GM18951 (cell line): Measurements from ENCODE around the gene PNMA3.
"Not testable (repeated sequence)": the region's sequence is repeated elsewhere in the genome, so short reads cannot be mapped to it uniquely, and the experiment has no call there.

ENCODE experiments used
- POLR2A ChIP-seq: IDR thresholded peaks from 4 replicates; pipeline ENCODE4 v1.6.1; 2011; ENCODE audit warnings: mild to moderate bottlenecking; ENCODE audit not compliant: insufficient read length, insufficient read depth; ENCODE audit errors: extremely low read depth
- in situ Hi-C: fragments of 300-500 bp; cut with MboI; formaldehyde crosslinking; loops from one replicate; pipeline ENCODE4 v1.12.0; 2022; ENCODE audit warnings: low sequenced_read_pairs, mixed read lengths, inconsistent platforms; ENCODE audit not compliant: unreplicated experiment

Gene PNMA3

DNA sequence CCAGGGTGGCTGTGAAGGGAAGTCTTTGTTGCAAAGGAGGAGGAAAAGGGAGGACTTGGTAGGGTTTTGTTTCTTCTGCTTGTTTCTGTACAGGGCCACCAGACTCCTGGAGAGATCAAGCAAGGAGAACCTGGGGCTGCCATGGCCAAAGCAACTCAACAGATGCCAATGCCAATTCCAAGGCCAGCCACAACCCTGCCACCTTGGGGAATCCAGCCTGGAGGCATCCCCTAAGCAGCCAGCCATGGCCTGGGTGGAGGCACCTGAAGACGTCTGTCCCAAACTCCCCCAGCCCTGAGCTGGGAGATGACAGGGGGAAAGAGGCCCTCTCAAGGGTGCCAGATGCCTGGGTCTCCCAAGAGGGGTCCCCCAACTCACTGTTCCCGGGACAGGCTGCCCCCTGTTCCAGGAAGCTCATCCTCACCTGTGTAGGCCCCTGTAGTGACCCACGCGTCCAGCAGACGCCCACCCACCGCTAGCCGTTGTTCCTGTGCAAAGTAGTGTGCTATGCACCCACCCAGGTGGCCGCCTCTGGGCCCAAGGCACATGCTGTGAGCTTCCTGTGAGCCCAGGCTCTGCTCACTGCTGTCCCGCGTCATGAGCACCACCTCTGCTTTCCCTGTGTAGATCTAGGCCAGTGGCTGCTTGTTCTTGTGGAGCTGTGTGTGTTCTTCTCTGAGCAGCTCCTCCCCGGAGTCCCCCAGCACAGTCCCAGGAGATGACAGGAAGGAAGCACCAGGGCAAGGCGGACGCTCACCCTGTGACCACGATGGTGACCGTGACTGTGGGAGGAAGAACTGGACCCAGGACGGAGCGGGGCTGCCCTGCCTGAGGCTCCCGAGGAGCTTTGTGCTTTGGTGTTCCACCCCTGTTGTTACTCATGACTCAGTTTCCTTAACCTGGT lies 3.2 kb downstream of the PNMA3 start:
- in situ Hi-C loops = no loop called here
- no peak for TF ChIP-seq POLR2A

DNA sequence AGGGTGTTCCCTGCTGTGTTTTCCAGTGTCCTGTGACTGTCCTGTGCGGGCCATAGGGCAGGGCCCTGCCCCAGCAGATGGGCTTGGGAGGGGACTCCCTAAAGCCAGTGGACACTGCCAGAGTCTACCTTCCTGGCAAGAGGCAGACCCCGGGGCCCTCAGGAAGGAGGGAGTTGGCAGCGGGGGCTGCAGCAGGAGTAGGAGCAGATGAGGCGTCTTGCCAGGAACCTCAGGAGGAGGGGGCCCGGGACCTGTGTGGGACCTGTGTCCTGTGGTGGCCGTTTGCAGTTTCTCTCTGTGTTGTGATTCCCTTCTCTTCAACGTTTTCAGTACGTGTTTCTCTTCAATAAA lies 3.8 kb downstream of the PNMA3 start:
- in situ Hi-C loops = no loop called here
- TF ChIP-seq POLR2A = no peak

DNA sequence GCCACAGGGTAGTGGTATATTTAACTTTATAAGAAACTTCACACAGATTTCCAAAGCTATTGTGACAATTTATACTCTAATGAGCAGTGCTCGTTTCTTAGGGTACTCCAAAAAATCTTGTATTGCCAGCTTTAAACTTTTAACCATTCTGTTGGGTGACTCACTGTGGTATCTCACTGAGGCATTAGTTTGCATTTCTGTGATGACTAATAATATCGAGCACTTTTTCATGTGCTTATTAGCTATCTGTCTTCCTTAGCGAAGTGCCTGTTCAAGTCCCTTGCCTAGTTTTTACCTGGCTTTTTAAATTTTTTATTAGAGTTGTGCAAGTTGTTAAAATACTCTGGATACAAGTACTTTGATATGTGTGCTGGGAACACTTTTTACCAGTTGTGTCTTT lies 5.5 kb downstream of the PNMA3 start:
- no peak for TF ChIP-seq POLR2A
- in situ Hi-C loops = no loop called here

DNA sequence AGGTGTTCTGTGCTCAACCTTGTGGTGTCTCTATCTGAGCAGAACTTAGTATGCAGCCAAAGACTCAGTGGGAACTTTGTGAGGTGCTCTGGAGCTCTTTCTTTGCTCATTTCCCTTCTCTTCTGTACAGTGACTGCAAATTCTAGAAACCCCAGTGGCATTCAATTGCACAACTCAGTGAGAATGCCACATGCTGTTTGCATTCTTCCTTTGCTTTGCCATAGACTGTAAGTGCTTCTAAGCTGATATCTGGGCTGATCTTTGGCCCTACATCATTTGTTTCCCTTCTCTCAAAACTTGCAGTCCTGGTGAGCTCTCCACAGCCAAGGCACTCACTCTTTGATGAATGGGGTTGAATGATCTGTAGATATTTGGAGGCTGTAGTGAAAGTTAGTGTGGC lies 7.0 kb downstream of the PNMA3 start:
- in situ Hi-C loops = no loop called here
- no peak for TF ChIP-seq POLR2A

DNA sequence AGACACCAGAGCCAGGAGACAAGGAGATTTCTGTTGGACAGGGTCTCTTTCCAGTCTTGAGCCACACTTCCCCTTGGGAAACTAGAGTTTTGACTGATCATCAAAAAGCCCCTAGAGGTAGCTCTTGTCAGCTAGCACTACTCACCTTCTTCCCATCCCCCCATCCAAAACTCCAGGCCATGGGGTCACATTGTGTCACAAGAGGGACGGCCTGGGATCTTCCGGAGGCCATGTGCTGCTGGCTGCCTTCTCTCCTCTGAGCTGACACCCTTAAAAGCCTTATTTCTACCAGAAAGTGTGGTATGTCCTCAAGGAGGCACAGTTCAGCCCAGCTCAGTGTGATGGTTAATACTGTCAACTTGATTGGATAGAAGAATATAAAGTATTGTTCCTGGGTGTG lies 7.8 kb downstream of the PNMA3 start:
- in situ Hi-C loops = no loop called here
- no peak for TF ChIP-seq POLR2A

DNA sequence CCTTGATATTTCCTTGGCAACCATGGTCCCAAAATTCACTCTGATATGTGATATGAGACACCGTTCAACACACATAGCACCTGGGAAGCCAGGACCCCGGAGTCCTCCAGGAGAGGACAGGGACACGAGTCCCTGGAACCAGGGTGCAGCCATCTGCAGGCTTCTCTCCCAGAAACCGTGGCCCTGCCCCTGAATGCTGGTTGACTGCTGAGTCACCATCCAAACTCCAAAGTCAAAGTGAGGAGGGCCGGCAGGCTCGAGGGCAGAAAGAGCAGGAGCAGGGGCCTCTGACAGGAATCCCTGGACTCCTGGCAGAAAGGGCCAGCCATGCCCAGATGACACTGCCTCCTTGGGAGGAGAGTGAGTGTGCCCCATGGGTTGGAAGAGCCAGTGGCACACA lies 9.1 kb downstream of the PNMA3 start:
- no peak for TF ChIP-seq POLR2A
- in situ Hi-C loops = no loop called here

DNA sequence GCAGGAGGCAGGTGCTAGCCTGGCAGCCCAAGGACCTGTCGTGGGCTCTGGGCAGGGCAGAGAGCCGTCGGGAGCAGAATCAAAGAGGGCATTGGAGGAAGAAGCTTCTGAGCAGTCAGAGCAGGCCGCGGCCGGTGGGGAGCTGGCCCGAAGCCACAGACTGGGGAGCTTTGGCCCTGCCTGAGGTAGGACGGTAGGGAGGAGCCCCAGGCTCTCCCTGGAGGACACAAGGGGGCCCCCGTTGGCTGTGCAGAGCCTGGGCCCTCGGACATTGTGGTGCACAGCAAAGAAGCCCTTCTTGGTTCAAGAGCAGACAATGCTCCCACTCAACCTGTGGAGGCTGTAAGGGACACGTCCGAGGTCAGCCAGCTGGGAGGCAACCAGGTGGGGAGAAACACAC lies 10.1 kb downstream of the PNMA3 start:
- in situ Hi-C loops = not testable (repeated sequence)

DNA sequence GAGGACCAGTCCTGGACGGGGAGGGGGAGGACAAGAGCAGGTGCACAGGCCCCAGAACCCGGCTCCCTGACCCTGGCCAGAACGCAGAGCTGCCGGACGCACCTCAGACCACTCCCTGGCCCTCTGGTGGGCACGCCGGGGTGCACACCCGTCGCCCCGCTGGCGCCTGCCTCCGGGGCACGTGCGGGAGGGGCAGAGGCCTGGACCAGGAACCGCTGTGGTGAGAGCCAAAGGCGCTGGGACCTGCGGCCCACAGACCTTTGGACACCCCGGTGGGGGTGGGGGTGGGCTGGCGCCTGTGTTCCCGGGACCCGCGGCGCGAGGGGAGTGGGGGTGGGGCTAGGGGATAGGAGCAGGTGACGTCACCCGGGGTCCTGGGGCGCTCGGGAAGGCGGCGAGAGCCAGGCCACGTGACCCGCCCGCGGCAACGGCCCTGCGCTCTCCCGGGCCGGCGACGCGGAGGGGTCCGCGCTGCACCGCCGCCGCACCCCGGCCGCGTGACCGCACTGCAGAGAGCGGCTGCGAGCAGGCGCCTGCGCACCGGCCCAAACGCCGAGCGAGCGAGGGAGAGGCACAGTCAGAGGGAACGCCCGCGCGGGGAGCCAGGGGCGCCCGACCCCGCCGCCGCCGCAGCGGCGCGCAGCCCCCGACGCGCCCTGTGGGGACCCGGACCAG lies 15.8 kb downstream of the PNMA3 start, which contains the start of gene PNMA6A:
Gene PNMA6A (plus strand): TSS at position 546 of the 675 bp plus-strand sequence. CDS start 609 bp downstream, outside the sequence.
- in situ Hi-C loops = not testable (repeated sequence)

DNA sequence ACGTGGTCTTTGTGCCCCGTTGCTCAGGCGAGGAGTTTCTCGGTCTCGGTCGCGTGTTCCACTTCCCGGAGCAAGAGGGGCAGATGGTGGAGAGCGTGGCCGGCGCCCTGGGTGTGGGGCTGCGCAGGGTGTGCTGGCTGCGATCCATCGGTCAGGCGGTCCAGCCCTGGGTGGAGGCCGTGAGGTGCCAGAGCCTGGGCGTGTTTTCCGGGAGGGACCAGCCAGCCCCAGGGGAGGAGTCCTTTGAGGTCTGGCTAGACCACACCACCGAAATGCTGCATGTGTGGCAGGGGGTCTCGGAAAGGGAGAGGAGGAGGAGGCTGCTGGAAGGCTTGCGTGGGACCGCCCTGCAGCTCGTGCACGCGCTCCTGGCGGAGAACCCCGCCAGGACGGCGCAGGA lies 17.1 kb downstream of the PNMA3 start:
- in situ Hi-C loops = not testable (repeated sequence)

DNA sequence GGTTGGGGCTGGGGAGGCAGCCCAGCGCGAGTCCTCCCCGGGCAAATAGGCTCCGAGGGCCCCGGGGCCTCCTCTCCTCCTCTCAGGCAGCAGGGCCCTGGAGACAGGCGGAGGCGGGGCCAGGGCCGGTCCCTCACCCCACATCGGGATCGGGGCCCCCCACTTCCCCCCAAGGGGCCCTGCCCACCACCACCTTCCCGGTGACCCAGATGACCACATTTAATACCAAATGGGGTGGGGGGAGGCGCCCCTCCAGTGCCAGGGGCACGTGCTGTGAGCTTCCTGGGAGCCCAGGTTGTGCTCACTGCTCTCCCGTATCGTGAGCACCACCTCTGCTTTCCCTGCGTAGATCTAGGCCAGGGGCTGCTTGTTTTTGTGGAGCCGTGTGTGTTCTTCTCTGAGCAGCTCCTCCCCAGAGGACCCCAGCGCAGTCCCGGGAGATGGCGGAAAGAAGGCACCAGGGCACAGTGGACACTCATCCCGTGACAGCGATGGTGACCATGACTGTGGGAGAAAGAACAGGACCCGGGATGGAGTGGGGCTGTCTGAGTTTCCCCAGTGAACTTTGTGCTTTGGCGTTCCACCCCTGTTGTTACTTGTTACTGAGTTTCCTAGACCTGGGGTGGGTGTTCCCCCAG lies 18.1 kb downstream of the PNMA3 start:
- in situ Hi-C loops = no loop called here
- TF ChIP-seq POLR2A = no peak

DNA sequence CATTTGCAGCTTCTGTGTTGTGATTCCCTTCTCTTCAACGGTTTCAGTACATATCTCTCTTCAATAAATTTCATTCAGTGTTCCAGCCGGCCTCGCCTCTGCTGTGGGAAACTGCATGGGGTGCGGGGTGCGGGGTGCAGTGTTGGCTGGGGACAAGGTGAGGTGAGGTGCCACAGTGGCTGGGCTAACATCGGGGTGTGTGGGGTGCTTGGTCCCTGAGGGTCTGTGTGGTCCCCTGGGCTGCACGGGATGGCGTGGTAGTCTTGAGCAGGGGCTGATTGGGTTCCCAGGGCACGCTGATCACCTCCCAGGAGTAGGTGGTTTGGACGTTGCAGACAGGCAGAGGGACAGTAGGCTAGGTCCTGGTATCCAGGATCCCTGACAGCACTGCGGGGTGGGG lies 18.7 kb downstream of the PNMA3 start:
- TF ChIP-seq POLR2A = no peak
- in situ Hi-C loops = no loop called here

DNA sequence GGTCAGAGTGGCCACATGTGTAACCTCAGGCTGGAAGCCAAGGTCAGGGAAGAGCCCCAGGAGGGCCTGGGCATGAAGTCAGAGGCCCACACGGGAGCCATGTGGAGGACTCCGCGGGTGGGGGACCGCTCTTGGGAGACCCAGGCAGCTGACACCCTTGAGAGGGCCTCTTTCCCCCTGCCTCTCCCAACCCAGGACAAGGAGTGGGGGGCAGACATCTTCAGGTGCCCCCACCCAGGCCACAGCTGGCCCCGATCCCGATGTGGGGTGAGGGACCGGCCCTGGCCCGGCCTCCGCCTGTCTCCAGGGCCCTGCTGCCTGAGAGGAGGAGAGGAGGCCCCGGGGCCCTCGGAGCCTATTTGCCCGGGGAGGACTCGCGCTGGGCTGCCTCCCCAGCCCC lies 19.1 kb downstream of the PNMA3 start:
- in situ Hi-C loops = no loop called here

DNA sequence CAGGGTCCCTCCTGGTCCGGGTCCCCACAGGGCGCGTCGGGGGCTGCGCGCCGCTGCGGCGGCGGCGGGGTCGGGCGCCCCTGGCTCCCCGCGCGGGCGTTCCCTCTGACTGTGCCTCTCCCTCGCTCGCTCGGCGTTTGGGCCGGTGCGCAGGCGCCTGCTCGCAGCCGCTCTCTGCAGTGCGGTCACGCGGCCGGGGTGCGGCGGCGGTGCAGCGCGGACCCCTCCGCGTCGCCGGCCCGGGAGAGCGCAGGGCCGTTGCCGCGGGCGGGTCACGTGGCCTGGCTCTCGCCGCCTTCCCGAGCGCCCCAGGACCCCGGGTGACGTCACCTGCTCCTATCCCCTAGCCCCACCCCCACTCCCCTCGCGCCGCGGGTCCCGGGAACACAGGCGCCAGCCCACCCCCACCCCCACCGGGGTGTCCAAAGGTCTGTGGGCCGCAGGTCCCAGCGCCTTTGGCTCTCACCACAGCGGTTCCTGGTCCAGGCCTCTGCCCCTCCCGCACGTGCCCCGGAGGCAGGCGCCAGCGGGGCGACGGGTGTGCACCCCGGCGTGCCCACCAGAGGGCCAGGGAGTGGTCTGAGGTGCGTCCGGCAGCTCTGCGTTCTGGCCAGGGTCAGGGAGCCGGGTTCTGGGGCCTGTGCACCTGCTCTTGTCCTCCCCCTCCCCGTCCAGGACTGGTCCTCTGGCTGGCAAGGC lies 21.3 kb downstream of the PNMA3 start:
- in situ Hi-C loops = not testable (repeated sequence)

More for the DNA sequence above, 19.1 kb downstream of the PNMA3 start:
- TF ChIP-seq POLR2A = no peak

DNA sequence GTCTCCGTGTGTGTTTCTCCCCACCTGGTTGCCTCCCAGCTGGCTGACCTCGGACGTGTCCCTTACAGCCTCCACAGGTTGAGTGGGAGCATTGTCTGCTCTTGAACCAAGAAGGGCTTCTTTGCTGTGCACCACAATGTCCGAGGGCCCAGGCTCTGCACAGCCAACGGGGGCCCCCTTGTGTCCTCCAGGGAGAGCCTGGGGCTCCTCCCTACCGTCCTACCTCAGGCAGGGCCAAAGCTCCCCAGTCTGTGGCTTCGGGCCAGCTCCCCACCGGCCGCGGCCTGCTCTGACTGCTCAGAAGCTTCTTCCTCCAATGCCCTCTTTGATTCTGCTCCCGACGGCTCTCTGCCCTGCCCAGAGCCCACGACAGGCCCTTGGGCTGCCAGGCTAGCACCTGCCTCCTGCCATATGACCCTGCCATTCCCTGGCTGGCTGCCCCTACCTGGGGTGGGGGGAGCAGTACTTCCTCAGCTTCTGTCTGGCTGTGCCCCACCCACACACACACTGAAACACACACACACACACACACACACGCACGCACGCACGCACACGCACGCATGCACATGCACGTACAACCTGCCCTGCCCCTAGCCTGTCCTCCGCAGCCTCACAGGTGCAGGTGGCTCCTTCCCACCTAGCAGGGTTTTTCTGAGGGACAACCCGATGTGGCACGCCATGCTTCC lies 27.1 kb downstream of the PNMA3 start:
- in situ Hi-C loops = not testable (repeated sequence)
